COLO668 (cell line): ENCODE results near the gene PTGES3.
"Not testable (repeated sequence)": the region's sequence is repeated elsewhere in the genome, so short reads cannot be mapped to it uniquely, and the experiment has no call there.

Source experiments
- DNase-seq: peaks from one replicate; lab custom pipeline; 2025; ENCODE audit not compliant: unreplicated experiment; lab: John Stamatoyannopoulos, UW

The PTGES3 gene

GRCh38 chr12:56657416-56658379, 30.4 kb downstream of the PTGES3 start:
- no peak for DNase-seq

DNA sequence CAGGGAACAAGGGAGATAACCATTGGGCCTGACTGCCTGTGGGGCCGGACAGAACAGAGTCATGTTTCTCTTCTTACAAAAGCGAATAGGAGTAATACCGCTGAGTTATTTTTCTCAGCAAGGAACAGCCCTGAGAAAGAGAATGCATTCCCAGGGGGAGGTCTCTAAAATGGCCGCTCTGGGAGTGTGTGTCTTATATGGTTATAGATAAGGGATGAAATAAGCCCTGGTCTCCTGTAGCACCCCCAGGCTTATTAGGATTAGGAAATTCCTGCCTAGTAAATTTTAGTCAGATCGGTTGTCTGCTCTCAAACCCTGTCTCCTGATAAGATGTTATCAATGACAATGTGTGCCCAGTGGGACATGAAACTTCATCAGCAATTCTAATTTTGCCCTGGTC, 34.3 kb downstream of the PTGES3 start:
- not testable (repeated sequence) for DNase-seq

GRCh38 chr12:56648023-56648422, 40.1 kb downstream of the PTGES3 start:
- DNase-seq = not testable (repeated sequence)

DNA sequence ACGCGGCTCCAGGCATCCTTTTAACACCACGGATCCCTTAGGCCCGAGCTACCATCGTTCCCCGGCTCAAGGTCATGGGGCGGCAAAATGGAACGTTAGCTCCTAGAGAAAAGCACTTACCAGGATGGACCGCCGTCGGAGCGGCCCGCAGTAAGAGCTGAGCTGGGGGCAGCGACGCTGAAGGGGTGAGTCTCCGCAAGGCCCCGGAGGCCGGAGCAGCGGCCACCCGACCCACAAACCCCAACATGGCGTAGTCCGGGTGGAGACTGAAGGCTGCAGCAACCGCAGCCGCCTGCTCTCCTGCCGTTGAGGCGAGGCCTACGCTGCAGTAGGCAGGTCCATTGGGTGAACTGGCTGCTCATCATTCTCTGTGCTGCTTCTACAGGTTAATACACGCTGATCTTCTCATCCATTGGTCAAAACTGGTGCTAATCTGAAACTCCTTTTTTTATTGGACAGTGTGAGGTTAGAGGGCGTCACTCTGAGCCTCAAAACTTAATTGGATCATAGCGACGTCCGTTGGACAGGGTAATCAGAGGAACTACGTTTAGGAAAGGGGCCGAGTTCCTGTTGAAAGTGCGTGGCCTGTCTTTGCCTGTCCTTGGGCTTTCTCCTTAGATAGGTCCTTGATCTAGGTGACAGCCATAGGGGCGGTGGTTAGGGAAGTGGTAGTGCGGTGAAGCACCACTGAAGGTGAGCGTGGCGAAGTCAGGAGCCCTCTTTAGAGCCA, 42.2 kb downstream of the PTGES3 start, which contains the start of gene ATP5F1B:
Gene ATP5F1B (minus strand): TSS at position 268 of the 730 bp plus-strand sequence. CDS start 21 bp downstream, at position 247.
- DNase-seq = peak; percentile 90

DNA sequence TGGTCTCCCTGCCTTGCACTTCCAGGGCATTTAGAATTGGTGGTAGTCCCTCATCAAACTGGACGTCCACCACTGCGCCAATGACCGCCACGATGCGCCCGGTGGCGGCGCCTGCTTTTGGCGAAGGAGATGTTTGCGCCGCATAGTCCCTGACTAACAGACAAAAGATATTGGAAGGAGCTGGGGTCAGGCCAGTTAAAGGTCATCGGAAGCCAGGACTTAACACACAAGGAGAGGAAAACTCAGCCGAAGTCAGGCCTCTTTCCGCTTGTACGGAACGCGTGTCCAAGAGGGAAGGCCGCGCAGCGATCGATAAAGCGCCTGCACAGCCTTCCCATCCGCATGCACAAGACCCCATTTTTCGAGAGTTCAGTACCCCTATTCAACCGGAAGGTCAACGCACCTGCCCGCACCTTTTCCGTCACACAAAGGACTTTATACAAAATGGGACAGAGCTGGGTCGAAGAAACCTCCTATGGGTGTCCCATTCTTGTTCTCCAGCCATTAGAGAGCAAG, 42.8 kb downstream of the PTGES3 start:
- peak; percentile 23 for DNase-seq

DNA sequence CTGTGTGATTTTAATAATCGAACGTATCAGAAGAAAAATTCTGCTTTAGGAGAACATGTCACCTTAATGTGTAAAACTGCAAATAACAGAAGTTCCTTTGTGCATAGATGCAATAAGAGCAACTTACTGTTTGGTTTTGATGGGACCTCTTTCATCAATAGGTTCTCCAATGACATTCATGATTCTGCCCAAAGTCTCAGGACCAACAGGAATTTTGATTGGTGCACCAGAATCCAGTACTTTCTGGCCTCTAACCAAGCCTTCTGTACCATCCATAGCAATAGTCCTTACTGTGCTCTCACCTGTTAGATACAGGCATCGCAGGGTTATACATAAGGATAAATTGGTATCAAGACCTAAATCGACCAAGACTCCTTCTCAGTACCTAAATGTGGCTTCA, 43.4 kb downstream of the PTGES3 start:
- DNase-seq = no peak

DNA sequence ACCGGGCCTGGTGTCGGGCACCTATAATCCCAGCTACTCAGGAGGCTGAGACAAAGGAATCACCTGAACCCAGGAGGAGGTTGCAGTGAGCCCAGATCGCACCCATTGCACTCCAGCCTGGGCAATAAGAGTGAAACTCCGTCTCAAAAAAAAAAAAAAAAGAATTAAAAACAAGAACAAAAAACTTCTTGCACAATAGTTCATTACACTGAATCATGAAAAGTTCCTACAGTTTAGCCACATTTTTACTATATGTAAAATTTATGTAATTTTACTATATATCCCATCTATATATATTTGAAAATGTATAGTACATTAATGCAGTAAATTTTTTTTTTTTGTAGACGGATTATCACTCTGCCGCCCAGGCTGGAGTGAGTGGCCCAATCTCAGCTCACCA, 46.9 kb downstream of the PTGES3 start:
- DNase-seq = no peak

DNA sequence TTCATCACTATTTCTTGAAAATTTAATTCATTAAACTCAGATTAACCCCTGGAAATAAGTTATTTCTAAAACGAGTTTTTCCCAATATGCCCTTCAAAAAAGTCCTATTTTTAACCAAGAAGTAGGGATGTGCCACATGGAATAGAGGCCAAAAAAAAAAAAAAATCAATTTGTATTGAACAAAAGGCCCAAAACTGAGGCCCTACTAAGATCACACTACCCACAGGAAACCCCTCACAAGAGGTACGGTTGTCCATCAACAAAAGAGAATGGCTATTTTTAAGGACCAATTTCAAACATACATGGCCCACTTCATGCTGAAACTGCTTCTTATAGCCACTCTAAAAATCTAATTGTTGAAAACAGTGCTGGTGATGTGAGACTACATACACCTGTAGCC, 50.5 kb downstream of the PTGES3 start:
- no peak for DNase-seq

GRCh38 chr12:56636675-56637540, 51.2 kb downstream of the PTGES3 start:
- peak; percentile 97 for DNase-seq

DNA sequence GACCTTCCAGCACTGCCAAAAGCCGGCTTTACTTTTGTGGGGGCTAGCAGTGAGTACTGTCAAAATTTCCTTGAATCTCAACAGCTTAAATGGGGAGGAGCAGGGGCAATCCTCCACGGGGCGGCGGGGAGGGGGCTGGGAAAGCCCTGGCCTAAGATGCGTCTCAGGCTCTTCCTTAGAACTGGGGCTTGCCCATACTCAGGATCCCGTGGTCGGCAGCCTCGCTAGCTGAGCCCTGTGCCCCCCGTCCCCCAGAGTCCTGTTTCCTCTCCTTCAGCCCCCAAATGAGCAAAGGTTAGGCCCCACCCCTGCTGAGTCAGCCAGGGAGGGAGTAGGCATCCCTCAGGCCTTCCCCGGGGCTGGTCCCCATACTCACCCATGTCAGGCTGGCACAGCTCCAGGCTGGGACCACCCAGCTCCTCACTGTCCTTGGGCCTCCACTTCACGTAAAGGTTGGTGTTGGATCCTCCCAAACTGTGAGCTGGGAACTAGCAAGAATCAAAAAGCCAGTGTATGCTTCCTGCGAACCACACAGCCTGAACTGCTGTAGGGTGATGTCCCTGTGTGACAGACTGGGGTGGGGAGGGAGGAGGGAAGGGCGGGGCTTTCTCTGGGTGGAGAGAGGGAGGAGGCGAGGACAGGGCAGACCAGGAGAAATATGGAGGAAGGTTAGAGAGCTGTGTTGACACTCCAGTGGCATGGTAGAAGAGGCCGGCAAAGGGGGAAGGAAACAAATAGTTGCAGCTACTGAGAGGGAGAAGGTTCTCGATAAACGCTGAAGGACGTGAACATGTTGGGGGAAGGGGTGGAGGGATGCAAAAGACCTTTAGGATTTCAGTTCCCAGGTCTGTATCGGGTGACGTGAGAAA, 52.0 kb downstream of the PTGES3 start:
- peak; percentile 75 for DNase-seq

- DNase-seq = peak; percentile 83
Measured at GRCh38 chr12:56634837-56635791, 53.0 kb downstream of the PTGES3 start.

GRCh38 chr12:56634242-56634836, 53.7 kb downstream of the PTGES3 start:
- peak; percentile 52 for DNase-seq

- no peak for DNase-seq
Measured at GRCh38 chr12:56633468-56634241, 54.4 kb downstream of the PTGES3 start.

DNA sequence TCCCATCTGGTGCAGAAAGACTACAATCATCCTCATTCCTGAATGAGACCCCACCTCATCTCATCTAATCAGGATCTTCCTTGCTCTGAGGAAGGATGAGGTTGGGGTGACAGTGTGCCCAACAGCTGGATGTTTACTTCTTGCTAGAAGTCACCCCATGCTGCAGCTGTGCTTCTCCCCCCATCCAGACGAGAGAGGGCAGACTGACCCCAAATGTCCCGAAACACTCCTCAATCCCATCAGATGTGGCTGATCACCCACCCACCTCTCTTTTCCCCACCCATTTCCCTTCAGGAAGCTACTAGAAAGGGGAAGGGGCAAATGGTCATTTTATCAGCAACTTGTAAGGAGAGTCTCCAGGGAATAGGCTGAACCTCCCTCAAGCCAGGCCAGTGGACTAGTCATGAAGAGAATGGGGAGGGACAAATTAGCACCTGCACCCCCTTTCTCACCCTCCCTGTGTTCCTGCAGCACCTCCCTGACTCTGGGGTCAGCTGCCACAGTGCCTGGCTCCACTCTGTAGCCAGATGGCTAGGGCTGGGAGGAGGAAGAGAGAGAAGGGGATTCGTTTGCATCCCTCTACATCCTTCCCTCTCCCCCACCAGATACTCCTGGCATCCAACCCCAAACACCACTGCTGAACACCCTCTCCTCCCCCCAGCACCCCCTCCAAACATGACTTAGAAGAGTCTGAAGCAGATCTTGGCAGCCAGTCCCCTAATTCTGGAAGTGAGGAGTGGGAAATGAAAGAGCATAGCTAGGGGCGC, 55.2 kb downstream of the PTGES3 start:
- DNase-seq = no peak

DNA sequence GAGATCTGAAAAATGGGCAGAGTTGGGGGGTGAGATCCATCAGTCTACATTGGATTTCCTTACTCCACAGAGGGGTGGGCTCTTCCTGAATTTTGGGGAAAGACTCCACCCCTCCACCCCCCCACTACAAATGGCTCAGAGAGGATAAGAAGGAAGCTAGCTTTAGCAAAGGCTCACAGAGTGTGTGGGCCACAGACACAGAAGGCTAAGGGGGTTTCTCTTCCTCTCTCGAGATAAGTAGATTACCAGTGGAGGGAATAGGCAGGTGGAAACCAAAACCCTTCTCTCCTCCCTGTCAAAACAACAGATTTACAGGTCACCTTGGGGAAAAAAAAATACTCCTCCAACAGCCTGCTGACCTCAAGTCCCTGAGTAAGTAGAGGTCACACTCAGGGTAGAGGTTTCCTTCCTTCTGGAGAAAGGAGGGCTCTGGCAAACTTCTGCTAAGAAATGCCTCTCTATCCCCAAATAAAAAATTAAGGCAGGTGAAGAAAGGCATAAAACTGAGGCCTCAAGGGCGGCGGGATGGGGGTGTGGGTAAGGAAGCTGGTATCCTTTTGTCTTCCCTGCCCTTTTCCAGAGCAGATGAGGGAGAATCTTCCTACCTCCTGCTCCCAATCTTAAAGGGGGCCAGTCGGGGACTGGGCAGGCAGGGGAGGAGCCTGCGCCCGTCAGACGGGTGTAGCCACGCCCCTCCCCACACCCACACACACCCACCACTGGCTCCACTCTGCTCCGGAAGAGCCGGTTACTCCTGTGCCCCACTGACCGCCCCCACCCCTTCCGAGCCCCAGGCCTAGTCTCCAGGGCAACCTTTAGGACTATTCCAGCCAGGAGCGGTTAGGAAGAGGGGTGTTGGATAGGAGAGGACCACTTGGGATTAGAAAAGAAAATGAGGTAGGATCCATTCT, 56.0 kb downstream of the PTGES3 start:
- peak; percentile 45 for DNase-seq

DNA sequence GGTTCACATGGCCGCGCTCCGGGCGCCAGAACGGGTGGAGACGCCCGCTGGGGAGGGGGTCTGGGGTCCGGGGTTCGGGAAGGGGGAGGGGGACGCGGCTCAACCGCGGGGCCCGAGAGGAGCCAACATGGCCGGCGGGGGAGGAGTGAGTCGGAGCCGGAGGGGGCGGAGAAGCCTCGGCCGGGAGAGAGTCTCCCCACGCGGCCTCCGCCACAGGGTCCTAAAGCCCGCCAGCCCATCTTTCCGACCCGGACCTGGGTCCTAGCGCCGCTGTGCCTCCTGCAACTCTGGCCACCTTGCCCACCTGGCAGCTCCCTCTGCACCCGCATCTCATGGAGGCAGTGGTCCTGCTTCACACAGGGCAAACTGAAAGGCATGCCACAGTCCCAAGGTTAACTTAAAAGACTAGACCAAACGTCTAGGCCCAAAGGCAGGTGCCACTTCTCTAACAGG, 57.9 kb downstream of the PTGES3 start, which contains the start of gene BAZ2A:
Gene BAZ2A (minus strand): TSS at position 147 of the 453 bp plus-strand sequence. CDS start 12,796 bp downstream, outside the sequence.
- peak; percentile 87 for DNase-seq
